WI38 (cell line): ENCODE measurements around the gene RBPJL.

ENCODE experiments used
- H3K4me3 ChIP-seq: 2 replicates; pipeline ENCODE4 v1.5.1; 2011; ENCODE audit warnings: low read depth, mild to moderate bottlenecking, control low read depth, low read length
- TF ChIP-seq, protein P1 (sequence below): IDR thresholded peaks from 2 replicates; pipeline ENCODE4 v1.5.1; 2012; ENCODE audit warnings: low read depth, mild to moderate bottlenecking, control low read depth, low read length

The RBPJL gene

DNA sequence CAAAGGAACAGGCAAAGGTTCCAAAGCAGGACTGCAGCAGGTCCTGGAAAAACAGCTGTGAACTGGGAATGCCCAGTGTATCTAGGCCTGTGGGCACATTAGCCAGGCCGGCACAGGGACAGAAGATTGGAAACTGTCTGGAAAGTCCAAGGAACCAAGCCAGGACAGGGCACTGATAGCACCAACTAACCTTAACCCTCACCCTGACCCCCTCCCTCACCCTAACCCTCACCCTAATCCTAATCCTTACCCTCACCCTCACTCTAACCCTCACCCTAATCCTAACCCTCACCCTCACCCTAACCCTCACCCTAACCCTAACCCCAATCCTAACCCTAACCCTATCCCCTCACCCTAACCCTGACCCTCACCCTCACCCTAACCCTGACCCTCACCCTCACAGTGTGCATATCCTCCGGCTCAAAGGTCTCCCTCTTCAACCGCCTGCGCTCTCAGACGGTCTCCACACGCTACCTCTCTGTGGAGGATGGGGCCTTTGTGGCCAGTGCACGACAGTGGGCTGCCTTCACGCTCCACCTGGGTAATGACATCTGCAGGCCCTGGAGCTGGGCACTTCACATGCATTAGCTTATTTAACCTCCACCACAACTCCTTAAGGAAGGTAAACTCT lies 6.5 kb downstream of the RBPJL start:
- TF ChIP-seq, protein P1, sequence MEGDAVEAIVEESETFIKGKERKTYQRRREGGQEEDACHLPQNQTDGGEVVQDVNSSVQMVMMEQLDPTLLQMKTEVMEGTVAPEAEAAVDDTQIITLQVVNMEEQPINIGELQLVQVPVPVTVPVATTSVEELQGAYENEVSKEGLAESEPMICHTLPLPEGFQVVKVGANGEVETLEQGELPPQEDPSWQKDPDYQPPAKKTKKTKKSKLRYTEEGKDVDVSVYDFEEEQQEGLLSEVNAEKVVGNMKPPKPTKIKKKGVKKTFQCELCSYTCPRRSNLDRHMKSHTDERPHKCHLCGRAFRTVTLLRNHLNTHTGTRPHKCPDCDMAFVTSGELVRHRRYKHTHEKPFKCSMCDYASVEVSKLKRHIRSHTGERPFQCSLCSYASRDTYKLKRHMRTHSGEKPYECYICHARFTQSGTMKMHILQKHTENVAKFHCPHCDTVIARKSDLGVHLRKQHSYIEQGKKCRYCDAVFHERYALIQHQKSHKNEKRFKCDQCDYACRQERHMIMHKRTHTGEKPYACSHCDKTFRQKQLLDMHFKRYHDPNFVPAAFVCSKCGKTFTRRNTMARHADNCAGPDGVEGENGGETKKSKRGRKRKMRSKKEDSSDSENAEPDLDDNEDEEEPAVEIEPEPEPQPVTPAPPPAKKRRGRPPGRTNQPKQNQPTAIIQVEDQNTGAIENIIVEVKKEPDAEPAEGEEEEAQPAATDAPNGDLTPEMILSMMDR, result no peak
- no peak overlapping the region for H3K4me3 ChIP-seq

DNA sequence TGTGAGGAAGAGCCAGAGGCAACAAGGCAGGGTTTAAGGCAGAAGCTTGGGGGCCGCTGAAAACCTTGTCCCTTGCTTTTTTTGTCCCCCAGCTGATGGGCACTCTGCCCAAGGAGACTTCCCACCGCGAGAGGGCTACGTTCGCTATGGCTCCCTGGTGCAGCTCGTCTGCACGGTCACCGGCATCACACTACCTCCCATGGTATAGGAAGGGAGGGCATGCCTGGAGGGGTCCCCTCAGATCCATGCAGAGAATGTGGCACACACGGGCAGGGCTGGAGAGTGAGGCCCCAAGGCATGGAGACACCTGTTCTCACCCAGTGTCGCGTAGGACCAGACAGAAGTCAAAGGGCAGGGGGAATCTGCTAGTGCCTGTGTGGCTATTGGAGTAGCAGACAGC lies 7.3 kb downstream of the RBPJL start:
- H3K4me3 ChIP-seq, result no peak overlapping the region
- TF ChIP-seq, protein P1, result no peak

DNA sequence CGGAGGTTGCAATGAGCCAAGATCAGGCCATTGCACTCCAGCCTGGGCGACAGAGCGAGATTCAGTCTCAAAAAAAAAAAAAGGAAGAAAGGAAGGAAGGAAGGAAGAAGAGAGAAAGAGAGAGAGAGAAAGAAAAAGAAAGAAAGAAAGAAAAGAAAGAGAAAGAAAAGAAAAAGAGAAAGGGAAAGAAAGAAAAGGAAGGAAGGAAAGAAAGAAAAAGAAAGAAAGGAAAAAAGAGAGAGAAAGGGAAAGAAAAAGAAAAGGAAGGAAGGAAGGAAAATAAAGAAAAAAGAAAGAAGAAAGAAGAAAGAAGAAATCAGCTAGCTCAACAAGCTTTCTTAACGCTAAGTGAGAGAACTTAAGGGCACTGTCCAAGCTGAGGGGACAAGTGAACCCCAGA lies 9.0 kb downstream of the RBPJL start:
- no peak overlapping the region for H3K4me3 ChIP-seq
- TF ChIP-seq, protein P1, result no peak

DNA sequence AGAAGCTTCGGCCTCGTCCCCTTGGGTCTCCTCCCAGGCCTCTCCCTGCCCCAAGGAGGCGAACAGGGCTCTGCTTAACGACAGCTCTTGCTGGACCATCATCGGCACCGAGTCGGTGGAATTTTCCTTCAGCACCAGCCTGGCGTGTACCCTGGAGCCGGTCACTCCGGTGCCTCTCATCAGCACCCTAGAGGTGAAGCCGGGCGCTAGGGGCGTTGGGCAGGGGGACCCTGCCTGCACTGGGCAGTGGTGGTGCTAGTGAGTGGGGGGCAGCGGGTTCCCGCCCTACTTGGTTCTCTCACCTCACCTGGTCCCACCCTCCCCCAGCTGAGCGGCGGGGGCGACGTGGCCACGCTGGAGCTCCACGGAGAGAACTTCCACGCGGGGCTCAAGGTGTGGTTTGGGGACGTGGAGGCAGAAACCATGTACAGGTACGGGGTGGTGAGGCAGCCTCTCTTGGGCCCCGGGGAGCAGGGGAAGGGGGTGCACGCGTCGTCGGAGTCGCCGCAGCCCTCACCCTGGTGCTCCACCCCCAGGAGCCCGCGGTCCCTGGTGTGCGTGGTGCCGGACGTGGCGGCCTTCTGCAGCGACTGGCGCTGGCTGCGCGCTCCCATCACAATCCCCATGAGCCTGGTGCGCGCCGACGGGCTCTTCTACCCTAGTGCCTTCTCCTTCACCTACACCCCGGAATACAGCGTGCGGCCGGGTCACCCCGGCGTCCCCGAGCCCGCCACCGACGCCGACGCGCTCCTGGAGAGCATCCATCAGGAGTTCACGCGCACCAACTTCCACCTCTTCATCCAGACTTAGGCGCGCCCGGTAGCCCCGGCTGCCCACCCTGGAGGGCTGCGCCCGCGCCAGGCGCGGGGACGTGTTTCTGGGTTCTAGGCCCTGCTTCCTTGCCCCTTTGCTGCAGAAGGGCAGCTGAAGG lies 9.8 kb downstream of the RBPJL start:
- TF ChIP-seq, protein P1, result no peak
- no peak overlapping the region for H3K4me3 ChIP-seq

DNA sequence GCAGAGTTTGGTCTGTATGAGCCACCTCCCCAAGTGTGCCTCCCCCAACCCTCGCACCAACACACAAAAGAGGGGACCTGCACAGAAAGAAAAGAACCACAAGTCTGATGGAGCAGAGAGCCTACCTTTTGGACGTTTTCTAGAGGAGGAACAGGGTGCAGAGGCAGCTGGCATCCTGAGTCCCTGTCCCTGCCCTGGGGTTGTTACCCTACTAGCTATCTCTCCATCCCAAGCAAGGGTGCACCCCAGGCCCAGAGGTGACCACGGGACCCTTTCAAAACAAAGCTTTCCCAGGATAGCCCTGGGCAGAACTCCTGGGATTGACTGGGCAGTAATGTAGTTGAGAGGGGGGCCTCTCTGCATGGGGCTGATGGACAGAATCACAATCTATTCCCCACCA lies 11.2 kb downstream of the RBPJL start:
- no peak overlapping the region for H3K4me3 ChIP-seq
- TF ChIP-seq, protein P1, result no peak

DNA sequence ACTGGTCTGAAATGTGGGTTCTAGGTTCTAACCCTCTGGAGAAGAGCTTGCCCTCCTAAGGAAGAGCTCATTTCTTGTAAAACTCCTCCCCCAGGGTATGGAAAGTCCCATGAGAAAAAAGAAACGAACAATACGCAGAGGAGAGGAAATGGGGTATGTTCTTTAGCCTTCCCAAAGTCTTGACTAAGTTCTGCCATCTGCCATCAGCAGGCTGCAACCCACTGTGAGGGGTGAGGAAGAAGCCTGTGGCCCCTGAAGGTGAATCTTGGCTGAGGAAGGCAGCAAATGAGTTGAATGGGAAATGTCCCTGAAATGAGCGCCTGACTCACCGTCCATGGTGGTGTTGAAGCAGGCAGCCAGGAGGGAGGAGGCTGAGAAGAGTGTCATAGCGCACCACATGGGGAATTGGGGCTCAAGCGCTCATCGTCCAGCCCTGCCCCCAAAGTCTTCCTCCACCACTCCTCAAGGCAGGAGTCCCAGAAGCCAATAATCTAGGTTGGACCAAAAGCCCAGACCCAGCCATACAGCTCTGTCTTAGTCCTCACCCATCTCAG lies 11.8 kb downstream of the RBPJL start:
- TF ChIP-seq, protein P1, result no peak
- H3K4me3 ChIP-seq, result no peak overlapping the region

DNA sequence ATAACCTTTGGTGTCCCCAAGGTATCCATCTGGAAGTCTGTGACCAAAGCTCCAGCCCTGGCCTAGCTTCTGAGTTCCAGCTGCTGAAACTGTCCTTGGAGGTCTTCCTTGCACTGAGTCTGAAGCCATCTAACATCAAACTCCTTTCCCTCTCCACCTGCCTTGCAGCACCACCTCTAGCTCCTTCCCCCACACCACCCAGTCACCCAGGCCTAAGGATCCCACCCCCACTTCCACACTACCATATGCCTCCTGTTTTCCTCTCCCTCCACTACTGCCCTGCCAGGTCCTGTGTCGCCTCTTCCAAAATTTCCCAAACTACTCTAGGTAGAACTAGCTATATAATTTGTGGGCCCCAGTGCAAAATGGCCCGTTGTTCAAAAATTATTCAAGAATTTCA lies 12.3 kb downstream of the RBPJL start:
- no peak overlapping the region for H3K4me3 ChIP-seq
- TF ChIP-seq, protein P1, result no peak
